M059J (cell line): ENCODE data around the gene DAP. TPM values are rescaled to one million over a fixed set of nuclear protein-coding genes. Genes with fewer than 3 reads are reported as not detected.

ENCODE experiments used
- DNase-seq: peaks from one replicate; pipeline ENCODE4 v3.0.0-alpha.2; 2012; ENCODE audit warnings: low read depth
- total RNA-seq: library from RNA; depleted of rRNA; stranded (reverse); fragments of >200 nt; shearing (Covaris generic); gene quantifications from 2 replicates; pipeline ENCODE4 v1.2.3, GENCODE V29; 2014

The DAP gene
- total RNA-seq, 1 experiment from 2014 or later: 164 TPM

DNA sequence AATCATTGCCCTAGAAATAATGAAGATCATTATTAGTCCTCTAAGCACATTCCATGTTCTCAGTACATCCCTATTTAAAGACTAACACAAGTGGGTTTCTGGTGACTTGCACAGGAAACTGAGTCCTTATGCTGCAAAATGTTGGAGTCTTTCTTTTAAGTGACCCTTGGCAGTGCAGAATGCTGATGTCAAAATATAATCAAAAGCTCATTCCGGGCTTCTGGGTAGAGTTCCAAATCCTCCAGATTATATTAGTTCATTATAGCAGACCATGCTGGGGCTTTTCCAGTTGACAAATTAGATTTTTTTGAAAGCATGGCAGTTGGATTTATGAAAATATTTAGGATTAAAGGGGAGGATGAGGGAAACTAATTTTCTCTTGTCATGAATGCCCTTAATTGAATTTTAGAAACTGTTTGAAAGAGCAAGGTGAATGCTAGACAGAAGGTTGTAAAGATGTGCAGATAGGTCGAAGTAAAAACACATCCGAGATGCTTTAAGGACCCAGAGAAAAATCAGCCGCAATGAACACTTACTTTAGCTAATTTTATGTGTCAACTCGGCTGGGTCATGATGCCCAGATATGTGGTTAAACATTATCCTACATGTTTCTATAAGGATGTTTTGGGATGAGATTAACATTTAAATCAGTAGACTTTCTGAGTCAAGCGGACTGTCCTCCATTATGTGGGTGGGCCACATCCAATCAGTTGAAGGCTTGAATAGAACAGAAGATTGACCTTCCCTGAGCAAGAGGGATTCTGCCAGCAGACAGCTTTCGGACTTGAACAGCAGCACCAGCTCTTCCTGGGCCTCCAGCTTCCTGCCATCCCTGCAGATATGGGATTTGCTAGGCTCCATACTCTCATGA is 88.7 kb downstream of the DAP start:
- no peak for DNase-seq

DNA sequence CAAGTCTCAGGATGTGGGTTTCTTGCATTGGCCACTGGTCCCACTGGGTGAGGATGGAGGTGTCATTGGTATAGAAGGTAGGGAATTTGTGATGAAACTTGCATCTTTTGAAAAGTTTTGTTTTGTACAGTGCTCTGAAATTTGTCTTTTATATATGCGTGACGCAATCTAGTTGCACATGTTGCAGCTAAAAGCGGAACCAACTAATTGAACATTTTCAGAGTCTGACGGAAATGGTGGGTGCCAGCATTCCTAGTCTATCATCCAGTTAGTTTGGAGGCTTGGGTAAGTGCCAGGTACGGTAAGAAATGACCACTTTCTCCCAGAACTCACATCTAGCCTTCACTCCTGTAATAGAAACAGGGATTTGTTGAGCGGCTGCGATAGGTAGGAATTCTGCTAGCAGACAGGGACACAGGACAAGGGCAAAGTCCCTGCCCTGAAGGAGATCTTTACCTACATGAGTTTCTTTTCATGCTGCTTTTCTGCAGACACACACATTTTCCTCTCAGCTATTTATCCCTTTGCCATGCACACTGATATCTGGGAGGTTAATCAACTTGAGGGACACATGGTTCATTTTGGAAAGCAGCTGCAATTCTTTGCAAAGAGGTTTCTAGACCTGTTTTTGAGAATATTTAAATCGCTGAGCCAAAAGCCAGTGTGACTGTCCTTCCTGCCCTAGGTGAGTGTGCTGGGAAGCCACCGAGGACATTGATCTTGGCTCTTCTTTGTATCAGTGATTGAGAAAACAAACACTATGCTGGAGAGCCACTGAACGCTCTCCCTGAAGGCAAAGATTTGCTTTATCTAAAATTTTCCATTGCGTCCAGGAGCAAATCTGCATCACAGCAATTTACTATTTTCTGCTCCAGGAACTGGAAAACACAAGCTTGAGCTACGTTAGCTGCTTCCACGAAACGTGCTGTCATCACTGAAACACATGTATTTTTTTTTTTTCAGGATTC is 89.7 kb downstream of the DAP start:
- no peak for DNase-seq

DNA sequence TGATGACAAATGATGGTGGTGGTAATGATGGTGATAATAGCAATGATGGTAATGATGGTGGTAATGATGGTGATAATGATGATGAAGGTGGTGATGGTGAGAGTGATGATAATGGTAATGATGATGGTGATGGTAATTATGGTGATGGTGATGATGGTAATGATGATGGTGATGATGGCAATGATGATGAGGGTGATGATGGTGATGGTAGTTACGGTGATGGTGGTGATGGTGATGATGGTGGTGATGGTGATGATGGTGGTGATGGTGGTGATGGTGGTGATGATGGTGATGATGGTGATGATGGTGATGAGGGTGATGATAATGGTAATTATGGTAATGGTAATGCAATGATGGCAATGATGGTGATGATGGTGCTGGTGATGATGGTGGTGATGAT is 91.1 kb downstream of the DAP start:
- DNase-seq: no peak

DNA sequence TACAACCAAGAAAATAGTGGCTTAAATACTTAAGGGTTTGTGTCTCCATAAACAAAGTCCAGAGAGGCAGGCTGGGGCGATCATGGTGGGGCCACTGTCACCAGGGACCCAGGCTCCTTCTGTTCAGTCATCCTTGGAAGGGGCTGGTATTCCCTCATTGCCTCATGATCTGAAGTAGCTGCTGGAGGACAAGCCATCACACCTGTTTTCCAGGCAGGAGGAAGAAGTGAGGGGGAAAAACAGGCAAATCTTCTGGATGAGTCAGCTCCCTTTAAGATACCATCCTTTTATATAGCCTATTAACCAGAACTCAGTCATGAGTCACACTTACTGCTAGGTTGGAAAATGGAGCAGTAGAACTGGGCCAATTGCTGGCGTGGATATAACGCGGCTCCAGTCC is 92.3 kb downstream of the DAP start:
- DNase-seq: peak; percentile 58

DNA sequence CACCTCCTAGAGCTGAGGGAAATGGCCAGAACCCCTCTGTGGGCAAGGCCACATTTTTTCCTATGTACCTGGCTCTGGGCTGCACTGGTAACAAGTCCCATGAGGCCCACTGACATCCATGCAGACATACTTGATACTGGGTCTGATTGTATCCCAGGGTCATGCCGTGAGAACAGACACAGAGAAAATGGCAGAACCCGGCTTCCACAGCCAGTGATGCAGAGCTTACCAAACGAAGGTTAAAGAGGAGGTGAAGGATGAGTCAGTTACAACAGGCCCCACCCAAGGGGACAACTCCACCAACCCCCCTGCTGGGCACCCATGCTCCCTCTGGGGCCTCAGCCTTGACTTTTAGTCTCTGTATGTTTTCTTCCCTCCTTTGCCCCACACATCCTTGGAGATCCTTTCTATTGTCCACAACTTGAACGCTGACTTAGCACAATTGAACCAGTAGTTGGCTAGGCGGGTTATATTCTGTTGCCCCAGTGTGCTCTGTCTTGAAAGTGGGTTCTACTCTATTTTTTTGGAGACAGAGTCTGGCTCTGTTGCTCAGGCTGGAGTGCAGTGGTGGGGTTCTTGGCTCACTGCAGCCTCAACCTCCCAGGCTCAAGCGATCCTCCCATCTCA is 93.5 kb downstream of the DAP start:
- no peak for DNase-seq

DNA sequence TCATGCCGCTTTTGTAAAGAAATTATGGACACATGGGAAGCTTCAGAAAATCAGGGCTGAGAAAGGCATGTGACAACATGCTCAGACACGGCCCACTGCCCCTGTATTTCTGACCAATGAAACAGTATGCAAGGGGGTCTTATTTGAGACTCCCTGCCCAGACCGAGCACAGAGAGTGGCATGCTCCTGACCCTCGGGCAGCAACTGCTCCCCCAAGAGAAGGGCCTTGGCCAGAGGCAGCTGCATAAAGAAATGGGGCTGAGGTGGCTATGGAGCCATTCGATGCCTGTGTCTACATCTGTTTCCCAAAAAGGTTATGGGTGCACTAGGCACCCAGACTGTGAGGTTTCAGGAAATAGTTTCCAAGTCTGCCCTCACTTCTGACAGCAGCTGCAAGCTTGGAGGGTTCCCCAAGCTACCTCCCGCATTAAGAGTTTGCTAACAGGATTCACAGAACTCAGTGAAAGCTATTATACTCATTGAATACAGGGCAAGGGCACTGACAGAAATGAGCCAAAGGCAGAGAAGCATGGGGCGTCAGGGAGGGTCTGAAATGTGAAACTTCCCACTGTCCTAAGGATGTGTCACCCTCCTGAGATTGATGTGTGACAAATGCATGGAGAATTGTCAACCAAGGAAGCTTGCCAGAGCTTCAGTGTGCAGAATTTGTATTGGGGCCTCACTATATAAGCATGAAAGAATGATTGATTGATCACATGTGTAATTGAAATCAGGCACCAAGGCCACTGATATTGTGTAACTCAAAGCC is 94.3 kb downstream of the DAP start:
- no peak for DNase-seq

DNA sequence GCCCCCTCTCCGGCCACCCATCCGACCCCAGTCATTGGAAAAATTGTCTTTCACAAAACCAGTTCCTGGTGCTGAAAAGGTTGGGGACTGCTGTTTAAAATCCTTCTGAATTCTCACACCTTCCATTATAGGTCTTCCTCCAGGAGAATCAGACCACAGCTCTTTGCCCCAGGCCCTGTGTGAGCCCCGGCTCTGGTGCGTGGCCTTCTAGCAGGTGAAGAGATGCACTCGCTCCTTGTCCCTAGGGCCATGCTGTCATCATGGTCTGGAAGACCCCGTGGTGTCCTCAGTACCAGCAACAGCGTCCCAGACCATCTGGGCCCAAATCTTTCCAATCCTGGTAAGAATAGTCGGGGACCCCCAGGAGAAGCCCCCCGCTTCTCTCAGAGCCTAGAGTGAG is 95.2 kb downstream of the DAP start:
- DNase-seq: no peak

DNA sequence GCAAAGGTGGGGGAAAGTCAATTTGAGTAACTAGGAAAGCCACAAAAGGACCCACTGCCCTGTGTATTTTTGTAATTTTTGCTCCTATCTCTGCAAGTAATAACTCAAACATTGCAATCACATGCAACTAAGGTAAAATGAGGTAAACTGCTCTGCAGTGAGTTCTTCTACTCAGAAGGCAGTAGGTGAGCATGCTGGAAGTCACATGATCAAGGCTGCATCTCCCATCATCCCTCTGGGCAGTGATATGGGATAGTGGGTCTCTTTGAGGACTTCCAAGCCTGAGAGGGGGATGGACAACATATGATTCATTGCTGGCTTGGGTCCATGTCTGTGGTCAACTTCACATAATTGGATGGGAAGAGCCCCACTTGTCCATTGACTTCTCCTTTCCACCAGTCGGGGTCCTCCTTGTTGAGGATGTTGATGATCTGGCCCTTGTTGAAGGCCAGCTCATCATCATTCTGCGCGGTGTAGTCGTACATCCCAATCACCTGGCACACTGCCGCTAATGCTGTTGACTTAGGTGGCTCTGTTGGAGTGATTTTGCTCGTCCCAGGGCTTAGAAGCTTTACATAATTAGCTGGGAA is 96.8 kb downstream of the DAP start:
- peak; percentile 73 for DNase-seq

DNA sequence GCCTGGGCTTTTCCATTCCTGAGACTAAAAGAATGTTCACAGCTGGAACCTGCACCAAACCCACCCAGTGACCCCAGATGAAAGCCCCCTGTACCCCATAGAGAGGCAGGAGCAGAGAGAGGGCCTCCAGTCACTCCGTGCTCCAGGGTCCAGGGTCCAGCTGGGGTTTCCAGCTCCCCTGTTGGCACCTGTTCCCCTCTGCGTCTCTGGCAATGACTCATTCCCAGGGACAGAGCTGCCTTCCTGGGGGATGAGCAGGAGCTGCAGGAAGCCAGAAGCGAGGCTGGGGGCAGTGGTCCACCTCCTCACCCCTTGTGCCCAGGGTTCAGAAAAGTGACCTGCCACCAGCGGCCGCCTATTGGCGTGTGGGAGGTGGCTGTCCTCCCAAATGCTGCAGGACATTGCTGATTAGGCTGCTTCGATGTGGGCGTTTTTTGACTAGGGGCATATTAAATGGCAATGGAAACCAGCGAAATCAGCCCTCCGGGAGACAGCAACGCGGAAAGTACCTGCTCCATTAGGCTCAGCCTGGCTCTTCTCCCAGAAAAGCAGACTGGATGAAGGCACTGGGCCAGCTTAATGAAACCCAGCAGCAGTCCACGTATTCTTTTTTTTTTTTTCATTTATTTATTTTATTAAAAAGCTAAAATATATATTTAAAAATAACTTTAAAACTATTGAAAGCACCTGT is 97.4 kb downstream of the DAP start:
- peak; percentile 78 for DNase-seq

DNA sequence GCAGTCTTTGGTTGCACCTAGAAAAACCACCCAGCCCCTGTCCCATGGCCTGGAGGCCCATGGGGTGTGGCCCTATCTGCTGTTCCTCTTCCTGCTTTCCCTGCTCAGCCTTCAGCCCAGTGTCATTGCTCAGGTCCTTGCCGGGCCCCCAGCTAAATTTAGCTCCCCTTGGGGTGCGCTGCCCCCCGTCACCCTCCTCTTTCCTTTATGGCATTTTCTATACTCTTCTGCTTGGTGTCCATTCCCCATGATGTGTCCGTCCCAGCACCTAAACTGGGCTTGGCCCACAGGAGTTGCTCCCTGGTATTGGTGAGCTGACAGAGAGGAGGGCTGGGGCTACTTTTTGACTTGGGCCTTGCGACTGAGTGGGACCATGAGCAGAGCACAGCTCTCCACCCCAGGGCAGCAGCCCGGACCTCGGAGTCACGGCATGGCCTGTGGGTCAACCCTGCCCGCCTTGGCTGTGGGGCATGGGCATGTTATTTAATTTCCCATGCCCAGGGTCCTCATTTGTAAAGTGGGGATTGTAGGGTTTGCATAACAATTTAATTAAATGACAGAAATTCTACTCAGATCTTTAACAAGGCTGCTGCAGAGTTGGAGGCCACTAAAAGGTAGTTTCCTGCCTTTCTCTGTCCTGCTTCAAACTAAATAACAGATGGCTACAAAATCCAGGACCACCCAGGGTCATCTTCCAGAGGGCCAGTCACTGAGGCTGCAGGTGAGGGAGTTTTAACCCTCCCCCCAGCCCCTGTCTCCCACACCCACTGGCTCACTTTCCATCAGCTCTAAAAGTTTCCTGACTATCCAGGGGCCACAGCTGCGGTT is 98.2 kb downstream of the DAP start:
- no peak for DNase-seq

DNA sequence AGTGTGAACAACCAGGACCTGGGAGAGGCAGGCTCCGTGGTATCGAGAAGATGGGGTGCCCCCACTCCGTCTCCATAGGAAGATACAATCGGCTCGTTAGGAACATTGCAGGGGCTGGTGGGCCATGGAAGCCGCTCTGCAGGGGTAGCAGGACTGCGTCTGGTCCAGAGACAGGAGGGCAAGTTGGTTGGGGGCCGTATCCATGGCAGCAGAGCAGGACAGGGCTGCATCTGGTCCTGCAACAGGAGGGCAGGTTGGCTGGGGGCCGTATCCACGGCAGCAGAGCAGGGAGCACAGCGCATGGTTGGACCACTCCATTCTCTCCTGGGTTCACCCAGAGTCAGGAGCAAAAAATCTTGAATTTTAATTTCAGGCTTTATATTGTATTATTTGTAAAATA is 99.0 kb downstream of the DAP start:
- no peak for DNase-seq

DNA sequence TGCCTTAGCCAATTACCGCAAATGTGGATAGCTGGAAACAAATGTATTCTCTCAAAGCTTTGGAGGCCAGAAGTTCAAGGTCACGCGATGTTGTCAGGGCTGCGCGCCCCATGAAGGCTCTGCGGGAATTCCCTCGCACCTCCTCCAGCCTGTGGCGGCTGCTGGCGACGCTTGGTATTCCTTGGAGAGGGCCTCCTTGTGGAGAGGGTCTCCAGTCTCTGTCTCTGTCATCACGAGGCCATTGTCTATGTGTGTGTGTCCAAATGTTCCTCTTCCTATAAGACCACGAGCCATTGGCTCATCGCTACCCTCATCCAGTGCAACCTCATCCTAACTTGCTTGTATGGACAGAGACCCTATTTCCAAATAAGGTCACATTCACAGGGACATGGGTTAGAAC is 99.6 kb downstream of the DAP start:
- no peak for DNase-seq

DNA sequence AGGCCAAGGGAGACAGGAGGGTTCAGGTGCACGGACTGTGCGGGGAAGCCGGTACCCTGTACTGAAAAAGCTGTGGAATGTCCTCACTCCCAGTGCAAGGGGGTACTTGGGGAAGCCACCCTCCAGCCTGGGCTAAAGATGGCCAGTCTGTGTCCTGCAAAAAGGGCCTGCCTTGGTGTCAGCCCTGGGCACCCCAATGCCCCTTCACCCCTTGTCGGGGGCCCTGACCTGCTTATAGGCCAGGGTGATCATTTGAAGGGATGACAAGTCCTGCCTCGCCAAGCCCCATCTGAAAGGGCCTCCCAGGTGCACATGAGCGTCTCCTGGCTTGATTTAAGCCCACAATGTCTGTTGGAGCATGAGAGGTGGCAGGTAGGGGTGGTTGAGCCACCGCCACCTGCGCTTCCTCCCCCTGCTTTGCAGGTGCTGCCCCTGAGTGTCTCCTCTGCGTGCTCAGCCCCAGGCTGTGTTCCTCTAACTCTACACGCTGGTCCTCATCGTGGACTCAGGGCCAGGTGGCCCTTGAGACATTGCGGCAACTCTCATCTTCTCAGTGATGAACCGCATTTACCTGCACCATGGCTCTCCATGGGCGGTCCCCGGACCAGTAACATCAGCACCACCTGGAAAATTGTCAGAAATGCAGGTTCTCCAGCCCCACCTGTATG is 100.2 kb downstream of the DAP start:
- DNase-seq: no peak

DNA sequence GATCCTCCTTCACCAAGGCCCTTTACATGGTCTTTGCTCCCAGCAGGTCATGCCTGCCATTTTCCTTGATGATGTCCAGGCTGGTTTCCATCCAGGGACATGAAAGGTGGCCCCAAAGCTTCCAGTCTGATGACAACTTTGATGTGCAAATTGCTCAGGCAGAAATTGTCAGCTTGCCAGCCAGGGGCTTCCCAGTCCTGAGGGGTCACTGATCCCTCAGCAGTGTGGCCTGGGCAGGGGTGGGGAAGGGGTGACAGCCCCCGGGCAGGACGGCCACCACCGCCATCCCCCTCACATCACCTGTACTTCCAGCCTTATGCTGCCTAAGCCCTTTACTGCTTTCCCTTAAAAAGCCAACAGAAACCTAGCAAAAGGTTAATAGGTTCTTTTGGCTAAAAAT is 100.9 kb downstream of the DAP start:
- DNase-seq: no peak

DNA sequence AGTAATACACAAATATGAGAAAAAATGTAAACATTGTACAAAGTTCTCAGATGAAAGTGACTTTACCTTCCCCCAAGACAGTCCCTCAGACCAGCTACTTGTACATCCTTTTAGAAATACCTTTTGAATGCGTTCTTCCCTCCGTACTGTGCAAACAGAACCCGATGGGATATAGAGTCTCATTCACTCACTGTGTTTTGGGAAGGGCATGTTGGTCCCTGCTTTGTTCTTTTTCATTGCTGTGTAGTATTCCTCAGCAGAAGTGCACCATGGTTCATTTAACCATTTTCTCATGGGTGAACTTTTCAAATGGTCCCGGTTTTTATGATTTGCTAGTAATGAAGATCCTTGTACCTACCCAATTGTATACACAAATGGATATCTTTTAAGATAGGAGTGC is 102.8 kb downstream of the DAP start:
- no peak for DNase-seq

DNA sequence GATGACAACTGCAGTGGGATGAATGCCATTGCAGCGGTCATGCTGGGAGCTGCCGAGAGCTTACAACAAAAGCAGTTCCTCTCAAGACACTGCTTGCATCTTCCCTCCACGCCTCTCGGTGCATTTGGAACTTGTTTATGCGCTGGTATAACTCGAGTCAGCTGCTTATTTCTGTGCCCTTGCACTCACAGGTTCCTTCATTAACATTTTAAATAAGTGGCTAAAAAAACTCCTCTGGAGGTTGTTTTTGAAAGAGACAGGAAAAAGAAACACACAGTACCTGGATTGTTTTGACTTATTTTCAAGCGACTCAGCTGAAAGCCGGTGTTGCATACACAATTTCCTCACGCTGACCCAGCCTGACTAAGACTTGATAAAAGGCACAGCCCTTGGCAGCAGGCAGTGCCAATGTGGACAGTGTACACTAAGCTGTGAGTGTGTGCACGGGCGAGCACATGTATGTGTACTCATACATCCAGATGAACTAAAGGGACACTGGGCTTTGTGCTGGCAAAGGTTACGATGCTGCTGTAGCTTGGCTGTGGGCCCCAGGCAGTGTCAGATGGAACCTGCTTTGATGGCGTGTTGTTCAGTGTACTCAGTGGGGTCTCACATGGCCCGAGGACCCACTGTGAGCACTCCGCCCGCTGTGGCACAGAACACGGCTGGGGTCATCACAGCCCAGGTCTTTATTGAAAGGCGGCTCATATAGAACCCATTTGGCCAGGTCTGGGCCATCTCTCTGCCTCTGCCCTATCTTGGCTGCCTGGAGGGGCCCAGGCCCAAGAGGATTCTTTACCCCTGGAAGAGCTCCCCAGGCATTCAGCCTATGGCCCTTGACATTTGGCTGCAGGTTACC is 104.8 kb downstream of the DAP start:
- DNase-seq: no peak

DNA sequence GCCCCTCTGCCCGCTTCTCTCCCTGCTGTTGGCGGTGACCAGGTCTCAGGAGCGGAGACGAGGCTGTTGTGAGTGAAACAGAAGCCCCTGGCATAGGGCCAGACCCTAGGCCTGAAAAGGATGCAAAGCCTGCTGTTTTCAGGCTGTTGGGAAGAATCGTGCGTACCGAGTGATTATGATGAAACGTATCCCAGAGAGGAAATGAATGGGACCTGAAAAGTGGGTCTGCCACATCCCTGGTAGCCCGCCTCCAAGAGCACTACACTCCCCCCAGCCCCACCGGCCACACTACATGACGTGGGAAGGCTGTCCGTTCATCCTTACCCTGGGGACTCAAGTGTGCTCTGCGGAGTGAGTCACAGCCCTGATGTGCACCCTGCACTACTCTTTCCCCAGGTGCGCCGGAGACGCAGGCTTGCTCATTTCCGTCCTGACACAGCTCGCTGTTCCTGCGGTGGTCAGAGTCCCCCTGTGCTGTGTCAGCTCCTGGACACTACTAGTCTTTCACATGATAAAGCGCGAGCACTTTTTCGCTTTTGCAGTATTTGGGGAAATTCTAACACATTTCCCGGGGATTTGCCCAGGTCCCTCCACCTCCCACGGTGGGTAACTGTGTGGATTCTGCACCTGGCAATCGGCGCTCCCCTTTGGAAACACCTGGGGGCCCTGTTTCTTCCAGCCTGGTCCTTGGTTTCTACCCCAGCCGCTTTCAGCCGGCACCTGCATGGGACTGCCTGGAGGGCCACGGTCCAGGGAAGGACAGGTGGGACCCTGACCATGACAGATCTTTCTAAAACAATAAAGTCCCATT is 105.7 kb downstream of the DAP start:
- no peak for DNase-seq
